HG02840 (cell line): ENCODE results near the gene NUCKS1.

Source experiments
- ATAC-seq: cut with Tn5 transposase; IDR thresholded peaks from one replicate; pipeline ENCODE4 v1.9.1; 2021; ENCODE audit warnings: mild to moderate bottlenecking, moderate library complexity, moderate number of reproducible peaks; ENCODE audit not compliant: unreplicated experiment, low FRiP score

The NUCKS1 gene

DNA sequence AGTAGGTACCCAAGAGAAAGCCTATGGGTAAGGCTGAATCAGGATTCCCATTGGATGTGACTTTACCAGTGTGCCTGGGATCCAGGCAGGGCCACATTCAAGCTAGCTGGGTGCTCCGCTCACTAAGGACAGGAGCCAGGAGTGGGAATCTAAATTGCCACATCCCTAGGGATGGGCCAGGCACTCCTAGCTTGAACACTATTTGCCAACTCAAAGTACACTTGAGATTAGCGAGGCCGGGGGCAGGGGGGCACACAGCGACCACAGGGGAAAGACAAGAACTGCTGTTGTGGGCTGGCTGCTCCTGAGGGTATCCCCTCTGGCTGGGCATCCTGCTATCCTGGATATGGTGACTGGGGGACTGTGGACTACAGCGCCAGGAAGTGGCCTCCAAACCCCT, 74.0 kb downstream of the NUCKS1 start:
- no peak for ATAC-seq

DNA sequence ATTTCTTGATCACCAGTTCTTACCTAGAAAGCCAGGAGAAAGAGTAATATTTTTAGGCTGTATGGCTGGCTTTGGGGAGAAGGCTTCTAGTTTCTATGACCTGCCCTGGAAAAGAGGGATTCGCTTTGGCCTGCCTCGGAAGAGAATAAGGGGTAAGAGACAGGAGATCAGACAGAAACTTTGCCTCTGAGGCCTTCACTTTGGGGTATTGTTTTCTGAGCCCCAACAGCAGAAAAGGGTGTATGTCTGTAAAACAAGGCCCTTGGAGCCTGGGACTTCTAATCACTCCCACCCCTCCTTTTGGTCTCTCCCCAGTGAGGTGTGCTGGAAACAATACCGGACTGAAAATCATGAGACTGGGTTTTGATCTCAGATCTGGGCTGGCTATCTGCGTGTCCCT, 74.7 kb downstream of the NUCKS1 start:
- ATAC-seq: no peak

DNA sequence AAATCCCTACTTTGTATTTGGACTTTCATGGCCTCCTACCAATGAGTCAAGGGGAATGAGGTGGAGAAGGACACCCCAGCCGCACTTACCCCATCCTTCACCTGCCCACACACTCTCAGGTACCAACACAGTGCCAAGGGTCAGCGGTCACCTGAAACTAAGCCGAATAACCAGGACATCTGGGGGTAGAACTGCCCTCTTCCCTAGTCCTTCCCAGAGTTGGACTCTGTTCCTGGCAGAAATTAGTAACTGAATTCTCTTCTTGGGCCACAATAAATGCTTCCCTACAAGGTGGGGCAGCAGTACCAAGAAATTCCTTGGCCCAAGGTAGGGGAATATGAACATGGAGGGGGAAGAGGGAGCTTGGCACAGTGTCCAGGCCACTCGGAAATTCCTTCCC, 77.0 kb downstream of the NUCKS1 start:
- ATAC-seq: no peak

DNA sequence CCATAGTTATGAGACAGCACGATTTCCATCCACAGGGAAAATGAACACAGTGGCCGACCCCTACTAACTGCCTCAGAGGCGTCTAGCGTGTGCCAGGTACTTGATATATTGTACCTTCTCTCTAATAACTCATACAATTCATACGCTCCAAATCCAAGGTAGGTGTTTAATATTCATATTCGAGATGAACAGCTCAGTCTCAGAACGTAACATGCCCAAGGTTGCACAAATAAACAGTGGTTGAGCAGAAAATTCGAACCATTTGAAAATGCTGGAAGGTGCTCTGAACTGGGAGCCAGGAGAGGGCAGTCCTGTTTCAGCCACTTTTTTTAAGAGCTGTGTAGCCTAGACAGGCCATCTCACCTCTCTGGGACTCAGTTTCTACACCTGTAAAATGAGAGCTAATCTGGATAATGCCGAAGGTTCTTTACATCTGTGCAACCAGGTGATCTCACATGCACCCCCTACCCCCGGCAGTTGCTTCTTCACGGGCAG, 77.5 kb downstream of the NUCKS1 start:
- ATAC-seq: no peak

DNA sequence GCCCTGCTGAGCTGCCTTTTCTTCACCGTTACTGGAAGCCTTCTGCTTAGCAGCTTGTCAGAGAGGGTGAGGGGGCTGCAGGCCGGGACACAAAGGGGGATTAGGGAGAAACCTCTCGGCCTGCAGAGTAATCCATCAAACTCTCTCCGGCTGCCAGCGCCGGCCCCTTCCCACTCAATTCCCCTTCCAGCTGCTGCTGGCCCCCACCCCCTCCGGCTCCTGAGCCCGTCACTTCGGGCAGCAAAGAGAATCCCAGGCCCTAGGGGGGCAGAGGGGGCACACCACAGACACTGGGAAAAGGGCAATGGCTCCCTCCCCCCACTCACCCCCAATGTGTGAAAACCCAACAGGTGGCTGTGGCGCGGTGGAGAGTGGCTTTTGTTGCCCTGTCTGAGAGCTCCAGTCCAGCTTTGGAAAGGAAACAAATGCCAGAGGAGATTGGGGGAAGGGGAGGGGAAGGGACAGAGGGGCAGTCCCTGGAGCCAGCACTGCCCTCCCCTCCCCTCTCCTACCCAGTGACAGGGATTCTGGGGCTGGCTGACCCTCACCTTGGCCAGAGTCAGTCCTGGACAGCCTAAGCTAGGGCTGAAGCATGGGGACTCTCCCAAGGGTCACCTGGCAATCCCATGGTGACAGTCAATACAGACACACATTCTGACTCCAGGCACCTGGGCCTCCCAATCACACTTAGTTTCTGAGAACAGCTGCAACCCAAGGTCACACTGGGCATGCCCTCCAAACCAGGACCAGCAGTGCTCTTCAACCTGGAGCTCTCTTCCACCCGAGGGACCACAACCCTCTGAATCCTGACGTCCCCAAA, 79.2 kb downstream of the NUCKS1 start:
- no peak for ATAC-seq

DNA sequence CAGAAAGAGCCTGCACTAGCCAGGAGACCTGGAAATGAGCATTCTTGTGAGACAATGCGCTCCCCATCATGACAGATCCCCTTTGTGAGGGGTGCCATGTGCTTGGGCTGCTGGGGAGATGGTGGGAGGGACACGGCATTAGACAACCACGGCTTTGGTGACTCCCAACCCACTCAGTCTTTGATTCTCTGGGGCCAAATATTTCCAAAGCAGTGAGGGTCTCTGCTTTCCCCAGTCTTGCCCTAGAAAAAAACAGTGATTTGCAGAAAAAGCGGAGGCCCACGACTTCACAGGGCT, 79.9 kb downstream of the NUCKS1 start:
- ATAC-seq: no peak

DNA sequence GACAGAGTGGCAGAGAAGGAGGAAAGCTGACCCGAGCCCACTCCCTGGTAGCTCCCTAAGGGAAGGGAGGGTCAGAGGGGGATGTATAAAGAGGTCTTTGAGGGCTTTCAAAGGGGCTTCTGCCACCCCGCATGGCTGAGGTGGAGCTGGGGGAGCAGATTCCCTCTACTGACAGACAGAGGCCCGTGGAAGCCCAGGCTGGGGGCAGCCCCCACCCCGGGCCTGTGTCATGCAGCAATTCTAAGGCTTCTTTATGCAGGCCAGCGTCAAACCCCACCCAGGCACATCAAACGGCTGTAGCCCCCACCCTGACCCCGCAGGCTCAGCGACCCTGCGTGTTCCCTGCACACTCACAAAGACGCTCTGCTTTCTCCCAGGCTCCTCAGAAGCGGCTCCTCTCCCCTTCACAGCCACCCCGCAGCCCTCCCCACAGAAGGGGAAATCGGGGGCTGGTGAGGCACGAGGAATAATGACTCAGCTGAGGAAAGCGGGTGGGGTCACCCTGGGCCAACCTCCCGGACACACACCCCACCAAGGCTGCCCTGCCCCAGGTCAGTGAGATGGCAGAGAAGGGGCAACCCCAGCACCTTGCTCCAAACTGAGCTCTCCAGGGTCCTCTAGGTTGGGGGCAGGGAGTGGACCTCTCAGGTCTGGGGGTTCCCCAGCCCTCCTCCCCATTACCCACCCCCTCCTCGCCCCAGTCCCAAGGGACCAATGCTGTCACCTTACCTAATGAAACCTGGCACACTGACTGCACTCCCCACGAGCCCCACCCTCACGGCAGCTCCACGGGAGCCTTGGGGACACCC, 80.4 kb downstream of the NUCKS1 start:
- no peak for ATAC-seq

DNA sequence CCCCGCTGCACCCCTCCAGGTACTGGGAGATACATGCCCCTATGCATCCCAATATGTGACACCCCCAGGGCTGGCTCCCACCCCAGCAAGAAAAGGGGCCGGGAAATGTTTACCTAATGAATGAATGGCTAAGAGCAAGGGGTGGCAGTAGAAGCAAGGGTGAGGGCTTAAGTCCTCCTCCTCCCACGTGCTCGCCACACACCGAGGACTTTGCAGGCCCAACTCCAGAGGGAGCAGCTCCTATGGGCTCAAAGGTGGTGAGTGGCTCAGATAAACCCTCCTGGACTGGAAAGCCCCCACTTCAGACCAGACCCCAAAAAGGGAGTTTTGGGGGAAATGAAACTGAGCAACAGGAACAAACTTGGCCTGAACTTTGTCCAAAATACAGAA, 81.0 kb downstream of the NUCKS1 start:
- no peak for ATAC-seq

DNA sequence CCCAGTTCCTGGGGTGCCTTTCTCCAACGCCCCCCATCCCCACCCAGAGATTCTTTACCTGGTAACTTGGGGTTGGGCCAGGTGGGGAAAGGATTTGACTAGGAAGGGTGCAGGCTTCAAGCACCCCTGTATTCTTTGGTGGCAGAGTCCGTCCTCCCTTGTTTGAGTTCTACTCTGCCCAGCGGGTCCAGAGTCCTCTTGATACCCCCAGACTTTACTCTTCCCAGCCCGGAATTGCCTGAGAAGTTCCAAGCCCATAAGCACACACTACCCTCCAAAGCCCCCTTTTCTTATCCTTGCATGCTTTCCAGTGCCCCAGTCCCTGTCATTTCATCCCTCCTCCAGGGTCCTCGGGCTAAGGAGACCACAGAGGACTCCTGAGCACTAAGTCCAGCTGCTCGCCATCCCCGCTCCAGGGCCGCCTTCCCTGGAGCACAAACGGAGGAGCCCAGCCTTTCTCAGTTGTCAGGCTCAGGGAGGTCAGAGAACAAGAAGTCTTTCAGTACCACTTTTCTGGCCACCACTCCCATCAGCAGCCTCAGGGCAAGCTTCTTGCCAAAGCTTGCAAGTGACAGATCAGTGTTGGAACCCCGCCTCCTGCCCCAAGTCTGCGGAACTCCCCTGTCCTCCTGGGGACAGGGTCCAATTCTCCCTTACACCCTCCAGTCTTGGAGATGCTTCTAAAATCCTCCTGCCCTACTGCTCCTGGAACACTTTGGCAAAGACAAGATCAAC, 81.9 kb downstream of the NUCKS1 start:
- no peak for ATAC-seq

DNA sequence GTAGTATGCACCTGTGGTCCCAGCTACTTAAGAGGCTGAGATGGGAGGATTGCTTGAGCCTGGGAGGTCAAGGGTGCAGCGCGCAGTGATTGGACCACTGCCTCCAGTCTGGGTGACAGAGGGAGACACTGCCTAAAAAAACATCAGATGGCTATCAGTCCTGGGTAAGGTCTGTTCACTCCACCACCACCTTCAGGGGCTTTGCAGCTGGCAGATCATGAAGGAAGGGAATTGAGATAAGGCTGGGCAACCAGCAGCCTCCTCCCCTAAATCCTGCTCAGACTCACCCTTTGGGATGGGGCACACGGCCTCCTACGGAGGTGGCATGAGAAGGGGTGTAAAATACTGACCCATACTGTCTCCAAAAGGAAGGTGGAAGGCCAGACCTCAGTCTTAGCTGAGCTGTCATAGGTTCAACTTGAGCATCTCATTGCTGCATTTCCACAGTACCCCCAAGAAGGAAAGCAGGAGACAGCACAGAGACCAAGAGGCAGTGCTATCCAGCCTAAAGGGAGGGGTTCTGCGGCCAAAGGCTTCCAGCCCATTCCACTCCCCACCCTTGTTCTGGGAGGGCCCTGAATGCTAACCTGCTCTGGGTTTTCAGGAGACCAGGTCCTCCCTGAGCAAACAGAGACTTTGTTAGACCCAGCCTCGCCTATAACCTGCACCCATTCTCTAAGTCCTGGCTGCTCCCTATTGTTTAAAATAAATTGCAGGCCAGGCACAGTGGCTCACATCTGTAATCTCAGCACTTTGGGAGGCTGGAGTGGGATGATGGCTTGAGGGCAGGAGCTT, 83.4 kb downstream of the NUCKS1 start:
- no peak for ATAC-seq

DNA sequence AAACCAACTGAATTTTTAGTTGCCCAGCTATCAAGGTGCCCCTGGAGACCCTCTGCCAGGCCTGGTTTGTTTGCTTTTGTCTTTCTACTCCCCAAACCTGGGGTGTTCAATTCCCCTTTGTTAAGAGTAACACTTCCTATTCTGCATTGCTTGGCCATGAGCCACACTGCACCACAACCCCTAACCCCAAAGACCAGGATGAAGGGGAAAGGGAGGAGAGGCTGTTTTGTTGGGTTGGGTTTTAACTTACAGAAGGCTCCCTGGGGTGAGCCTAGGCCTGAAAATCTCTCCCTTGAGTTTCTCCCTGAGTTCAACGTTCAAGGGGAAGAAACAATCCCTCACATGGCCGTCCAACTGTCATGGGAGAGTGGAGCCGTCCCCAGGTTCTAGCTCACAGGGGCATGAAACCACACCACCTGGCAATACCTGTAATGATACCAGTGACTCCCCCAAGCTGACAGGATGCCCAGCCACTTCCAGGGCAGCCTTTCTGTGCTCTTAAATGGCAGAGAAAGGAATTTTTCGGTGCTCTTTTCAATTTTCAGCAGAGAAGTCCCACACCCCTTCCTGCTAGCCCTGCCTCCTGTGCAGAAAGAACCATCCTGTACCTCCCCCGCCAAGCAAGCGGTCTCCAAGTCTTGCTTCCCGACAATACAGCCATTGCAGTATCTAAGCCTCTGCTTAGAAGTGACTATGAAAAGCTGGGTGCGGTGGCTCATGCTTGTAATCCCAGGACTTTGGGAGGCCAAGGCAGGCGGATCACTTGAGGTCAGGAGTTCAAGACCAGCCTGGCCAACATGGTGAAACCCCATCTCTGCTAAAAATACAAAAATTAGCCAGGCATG, 84.6 kb downstream of the NUCKS1 start:
- no peak for ATAC-seq

DNA sequence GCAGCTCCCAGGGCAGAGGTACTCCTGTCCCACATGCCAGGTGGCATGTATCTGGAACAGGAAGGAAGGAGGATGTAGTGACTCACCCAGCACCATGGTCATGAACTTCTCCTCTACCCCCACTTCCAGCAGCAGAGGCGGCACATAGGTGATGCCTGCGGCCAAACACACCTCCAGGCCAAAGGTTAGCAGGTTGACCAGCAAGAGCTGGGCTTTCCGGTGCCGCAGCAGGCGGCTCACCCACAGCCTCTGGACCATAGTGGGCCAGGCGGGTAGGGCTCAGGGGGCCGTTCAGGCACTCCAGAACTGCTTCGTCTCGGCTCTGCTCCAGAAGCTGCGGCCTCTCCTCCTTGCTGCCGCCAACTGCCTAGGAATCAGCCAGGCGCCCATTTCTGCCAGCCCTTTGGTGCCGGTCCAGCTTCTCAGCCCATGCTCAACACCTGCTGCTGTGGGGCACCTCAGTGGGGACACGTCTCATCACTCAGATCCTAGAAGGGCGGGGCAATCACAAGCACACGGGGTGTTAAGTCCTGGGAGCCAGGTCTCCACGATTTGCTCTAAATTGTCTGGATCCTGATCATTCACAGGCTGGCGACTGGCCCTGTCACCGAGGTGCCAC, 85.5 kb downstream of the NUCKS1 start:
- ATAC-seq: no peak

DNA sequence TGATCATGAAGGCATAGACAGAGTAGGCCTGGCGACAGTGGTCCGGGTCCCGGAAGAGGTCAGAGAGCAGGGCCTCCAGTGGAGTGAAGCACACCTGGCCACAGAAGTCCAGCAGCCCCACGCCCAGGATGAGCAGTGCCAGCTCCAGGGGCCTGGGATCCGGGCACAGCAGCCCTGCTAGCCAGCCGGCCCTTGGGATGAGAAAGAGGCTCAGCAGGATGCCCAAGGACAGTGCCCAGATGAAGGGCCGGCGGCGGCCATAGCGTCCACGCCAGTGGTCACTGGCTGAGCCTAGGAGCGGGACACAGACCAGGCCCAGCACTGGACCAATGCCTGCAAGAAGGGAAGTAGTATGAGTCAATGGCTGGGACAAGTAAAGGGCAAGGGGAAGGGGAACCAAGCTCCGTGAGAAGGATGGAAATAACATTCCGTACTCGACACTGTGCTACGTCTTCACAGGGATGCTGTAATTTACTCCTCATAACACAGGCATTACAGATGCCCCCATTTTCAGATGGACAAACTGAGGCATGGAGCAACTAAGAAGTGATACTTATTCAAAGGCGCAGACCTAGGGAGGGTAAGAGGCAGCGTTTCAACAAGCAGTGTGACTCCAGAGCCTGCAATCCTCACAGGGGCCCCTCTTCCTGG, 86.6 kb downstream of the NUCKS1 start:
- ATAC-seq: no peak
